Fibroblast of lung (primary cell): Measurements from ENCODE around the gene PRDM8. TPM values are rescaled to one million over a fixed set of nuclear protein-coding genes. Genes with fewer than 3 reads are reported as not detected.

ENCODE experiments used
- DNase-seq, 2 donors: peaks; one replicate each; pipeline versions ENCODE4 v3.0.0 to v3.0.0-alpha.2; 2010; ENCODE audit warnings: low read depth in 2 of 2
- H2AFZ ChIP-seq: 2 replicates; pipeline ENCODE4 v1.5.1; 2012; ENCODE audit warnings: low read length, control low read depth, inconsistent platforms
- H3K27ac ChIP-seq: 2 replicates; pipeline ENCODE4 v1.5.1; 2011; ENCODE audit warnings: low read length, control low read depth; ENCODE audit not compliant: insufficient read depth
- H3K27me3 ChIP-seq: 2 replicates; pipeline ENCODE4 v1.5.1; 2011; ENCODE audit warnings: mild to moderate bottlenecking, low read length; ENCODE audit not compliant: control insufficient read depth, insufficient read depth
- H3K36me3 ChIP-seq: 2 replicates; pipeline ENCODE4 v1.5.1; 2011; ENCODE audit warnings: low read length; ENCODE audit not compliant: control insufficient read depth, insufficient read depth
- H3K4me1 ChIP-seq: 2 replicates; pipeline ENCODE4 v1.5.1; 2011; ENCODE audit warnings: low read length; ENCODE audit not compliant: control insufficient read depth, insufficient read depth; ENCODE audit errors: extremely low read depth
- H3K4me2 ChIP-seq: 2 replicates; pipeline ENCODE4 v1.5.1; 2011; ENCODE audit warnings: low read length, control low read depth; ENCODE audit not compliant: insufficient read depth; ENCODE audit errors: extremely low read depth
- H3K4me3 ChIP-seq, 4 experiments: fragments of 200-600 bp in 1 of 4; sonication (generic) in 1 of 4; replicated peaks in 1 of 4; 2 replicates each; pipeline ENCODE4 v1.5.1; 2011 to 2016; ENCODE audit warnings: low read length in 4 of 4, low read depth in 3 of 4, mild to moderate bottlenecking in 3 of 4, control low read depth in 2 of 4, inconsistent platforms in 1 of 4, mixed read lengths in 1 of 4; ENCODE audit not compliant: insufficient read depth in 1 of 4; ENCODE audit errors: control extremely low read depth in 1 of 4
- H3K79me2 ChIP-seq: 2 replicates; pipeline ENCODE4 v1.5.1; 2012; ENCODE audit warnings: mild to moderate bottlenecking, low read length, inconsistent platforms; ENCODE audit not compliant: control insufficient read depth, insufficient read depth
- H3K9ac ChIP-seq: 2 replicates; pipeline ENCODE4 v1.5.1; 2011; ENCODE audit warnings: mild to moderate bottlenecking, low read length, control low read depth; ENCODE audit not compliant: insufficient read depth
- H3K9me3 ChIP-seq: 2 replicates; pipeline ENCODE4 v1.5.1; 2012; ENCODE audit warnings: low read depth, low read length; ENCODE audit not compliant: control insufficient read depth, insufficient read depth
- H4K20me1 ChIP-seq: 2 replicates; pipeline ENCODE4 v1.5.1; 2011; ENCODE audit warnings: low read length; ENCODE audit not compliant: control insufficient read depth, insufficient read depth; ENCODE audit errors: extremely low read depth
- EZH2 ChIP-seq: IDR thresholded peaks from 2 replicates; pipeline ENCODE4 v1.5.1; 2012; ENCODE audit warnings: low read length, control low read depth, mild to moderate bottlenecking; ENCODE audit errors: missing control alignments
- polyA plus RNA-seq, 2 donors: library from polyadenylated mRNA; depleted of rRNA in 1 of 2; stranded (reverse) in 1 of 2; unstranded in 1 of 2; fragments of >200 nt; gene quantifications; 2 replicates each; pipeline ENCODE4 v1.2.1, GENCODE V29; 2011 to 2012; ENCODE audit warnings: missing spikeins in 1 of 2
- total RNA-seq: library from RNA; depleted of rRNA; stranded (reverse); fragments of >200 nt; gene quantifications from 2 replicates; pipeline ENCODE4 v1.2.1, GENCODE V29; 2014
- TF ChIP-seq, protein P1 (sequence below), 2 donors: IDR thresholded peaks in 1 of 2; conservative IDR thresholded peaks in 1 of 2; 1 replicate in 1 of 2; 2 replicates in 1 of 2; pipeline ENCODE4 v1.5.1; 2011 to 2012; ENCODE audit warnings: low read length in 2 of 2, control low read depth in 1 of 2, inconsistent platforms in 1 of 2, low read depth in 1 of 2, mild to moderate bottlenecking in 1 of 2

The PRDM8 gene
- total and polyA plus RNA-seq, 2 donors (not counting 1 experiment from before 2014, with no cell fraction given) = 3.3 to 8.8 TPM

DNA sequence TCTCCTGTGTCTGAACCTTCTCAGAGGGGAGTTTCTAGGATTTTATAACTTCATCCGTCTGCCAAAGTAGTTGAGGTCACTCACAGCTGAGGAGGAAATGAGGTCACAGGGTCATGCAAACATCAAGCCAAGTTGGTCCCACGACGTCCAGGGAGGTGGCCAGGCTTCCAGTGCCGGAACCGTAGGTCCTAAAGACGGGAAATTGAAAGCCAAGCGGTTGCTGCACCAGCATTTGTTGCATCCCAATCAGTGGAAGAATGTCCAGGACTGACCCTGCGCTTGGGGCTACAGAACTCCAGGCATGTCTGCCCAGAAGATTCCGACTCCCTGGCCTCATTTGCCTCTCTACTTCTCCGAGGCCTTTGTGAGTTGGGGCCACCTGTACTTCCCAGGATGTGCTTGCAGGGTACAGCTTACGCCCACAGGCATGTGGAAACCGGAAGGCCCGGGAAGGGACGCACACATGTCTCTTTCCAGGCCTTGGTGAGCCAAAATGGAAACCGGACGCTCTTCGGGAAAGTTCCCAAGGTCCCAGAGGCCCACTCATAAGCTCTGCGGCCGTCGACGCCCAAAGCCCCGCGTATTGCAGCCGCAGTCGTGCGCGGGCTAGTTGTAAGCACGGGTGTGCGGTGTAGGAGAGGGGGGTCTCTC lies 9.3 kb downstream of the PRDM8 start:
- DNase-seq = no peak
- H3K4me3 ChIP-seq = no peak overlapping the region
- no peak overlapping the region for H2AFZ ChIP-seq

DNA sequence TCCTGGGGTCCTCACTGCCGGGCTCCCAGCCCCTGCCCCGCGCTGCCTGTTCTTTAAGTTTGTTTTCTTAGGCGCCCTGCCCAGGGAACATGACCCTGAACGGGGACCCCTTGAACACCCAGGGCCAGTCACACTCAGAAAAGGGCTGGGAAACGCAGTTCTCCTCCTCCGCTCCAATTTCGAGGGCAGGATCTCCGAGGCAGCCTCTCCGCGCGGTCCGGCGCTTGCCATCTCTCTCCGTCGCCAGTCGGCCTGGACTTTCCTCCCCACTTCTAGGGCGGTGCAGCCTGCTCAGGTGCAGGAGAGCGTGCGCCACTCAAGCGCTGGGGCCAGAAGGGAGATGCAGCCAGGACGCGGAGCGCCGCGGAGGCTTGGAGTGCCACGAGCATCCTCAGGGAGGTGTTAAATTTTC lies 9.9 kb downstream of the PRDM8 start:
- Histone ChIP-seq H3K9me3 (no peaks in the 10 kb centered on the region), H4K20me1 (no peaks in the 10 kb centered on the region), H2AFZ (peak overlapping the region; percentile 19), H3K4me3 (no peak overlapping the region), H3K4me1 (no peaks in the 10 kb centered on the region), H3K9ac (no peak overlapping the region), H3K27me3 (no peaks in the 10 kb centered on the region), H3K79me2 (peaks cover 4% of the 10 kb centered on the region), H3K36me3 (peaks cover 3% of the 10 kb centered on the region), H3K4me2 (peak overlapping the region; percentile 8), H3K27ac (no peak overlapping the region)
- DNase-seq = no peak
- TF ChIP-seq, protein P1, sequence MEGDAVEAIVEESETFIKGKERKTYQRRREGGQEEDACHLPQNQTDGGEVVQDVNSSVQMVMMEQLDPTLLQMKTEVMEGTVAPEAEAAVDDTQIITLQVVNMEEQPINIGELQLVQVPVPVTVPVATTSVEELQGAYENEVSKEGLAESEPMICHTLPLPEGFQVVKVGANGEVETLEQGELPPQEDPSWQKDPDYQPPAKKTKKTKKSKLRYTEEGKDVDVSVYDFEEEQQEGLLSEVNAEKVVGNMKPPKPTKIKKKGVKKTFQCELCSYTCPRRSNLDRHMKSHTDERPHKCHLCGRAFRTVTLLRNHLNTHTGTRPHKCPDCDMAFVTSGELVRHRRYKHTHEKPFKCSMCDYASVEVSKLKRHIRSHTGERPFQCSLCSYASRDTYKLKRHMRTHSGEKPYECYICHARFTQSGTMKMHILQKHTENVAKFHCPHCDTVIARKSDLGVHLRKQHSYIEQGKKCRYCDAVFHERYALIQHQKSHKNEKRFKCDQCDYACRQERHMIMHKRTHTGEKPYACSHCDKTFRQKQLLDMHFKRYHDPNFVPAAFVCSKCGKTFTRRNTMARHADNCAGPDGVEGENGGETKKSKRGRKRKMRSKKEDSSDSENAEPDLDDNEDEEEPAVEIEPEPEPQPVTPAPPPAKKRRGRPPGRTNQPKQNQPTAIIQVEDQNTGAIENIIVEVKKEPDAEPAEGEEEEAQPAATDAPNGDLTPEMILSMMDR (conservative IDR thresholded peaks at IDR 0.05 in 1 of 2, IDR thresholded peaks at IDR 0.05 in 1 of 2; ENCODE audit: low read depth in 1 of 2, low read length in 2 of 2) = no peak
- no peak for TF ChIP-seq EZH2

More for the DNA sequence above, 9.3 kb downstream of the PRDM8 start:
- no peak for TF ChIP-seq EZH2
- TF ChIP-seq, protein P1 (conservative IDR thresholded peaks at IDR 0.05 in 1 of 2, IDR thresholded peaks at IDR 0.05 in 1 of 2; ENCODE audit: low read depth in 1 of 2, low read length in 2 of 2) = no peak
- Histone ChIP-seq H3K27me3 (no peaks in the 10 kb centered on the region), H3K27ac (no peak overlapping the region), H3K9ac (no peak overlapping the region), H3K36me3 (peaks cover 3% of the 10 kb centered on the region), H4K20me1 (no peaks in the 10 kb centered on the region), H3K79me2 (peaks cover 4% of the 10 kb centered on the region), H3K4me1 (peaks cover 2% of the 10 kb centered on the region), H3K4me2 (no peak overlapping the region), H3K9me3 (no peaks in the 10 kb centered on the region)

DNA sequence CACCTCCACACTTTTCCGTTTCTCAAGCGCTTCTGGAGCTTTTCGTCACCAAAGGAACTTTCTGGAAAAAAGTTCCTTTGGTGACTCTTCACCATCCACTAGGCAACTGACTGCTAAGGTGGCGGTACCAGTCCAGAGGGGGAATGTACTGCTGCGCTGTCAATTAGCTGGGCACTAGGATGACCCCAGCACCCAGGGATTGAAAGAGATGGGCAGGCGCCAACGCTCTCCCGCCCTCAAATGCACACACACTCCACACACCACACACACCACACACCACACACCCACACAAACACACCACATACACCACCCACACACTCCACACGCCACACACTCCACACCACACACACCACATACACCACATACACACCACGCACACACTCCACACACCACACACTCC lies 10.4 kb downstream of the PRDM8 start:
- Histone ChIP-seq H2AFZ (no peak overlapping the region), H4K20me1 (no peaks in the 10 kb centered on the region)

More for the DNA sequence above, 10.4 kb downstream of the PRDM8 start:
- no peaks in the 10 kb centered on the region for H3K27me3 ChIP-seq
- no peaks in the 10 kb centered on the region for H3K9me3 ChIP-seq
- H3K9ac ChIP-seq = no peak overlapping the region
- no peaks in the 10 kb centered on the region for H3K4me1 ChIP-seq
- no peak overlapping the region for H3K4me2 ChIP-seq
- no peak overlapping the region for H3K4me3 ChIP-seq
- peaks cover 3% of the 10 kb centered on the region for H3K36me3 ChIP-seq
- no peak for DNase-seq
- H3K27ac ChIP-seq = no peak overlapping the region
- no peak for TF ChIP-seq EZH2
- TF ChIP-seq, protein P1 (conservative IDR thresholded peaks at IDR 0.05 in 1 of 2, IDR thresholded peaks at IDR 0.05 in 1 of 2; ENCODE audit: low read depth in 1 of 2, low read length in 2 of 2) = no peak
- peaks cover 4% of the 10 kb centered on the region for H3K79me2 ChIP-seq
